ENCODE data around the gene NAV2.

The NAV2 gene

GRCh38 chr11:20161230-20161918 is 448.7 kb downstream of the NAV2 start:
- H3K4me3 ChIP-seq (ENCODE audit: control insufficient read depth, low read depth, low read length), result no peak overlapping the region
- no peak for DNase-seq (ENCODE audit: low read depth)
- TF ChIP-seq CTCF (conservative IDR thresholded peaks at IDR 0.05; ENCODE audit: control insufficient read depth, insufficient read depth, low read depth, low read length), result no peak

GRCh38 chr11:20161923-20162744 is 449.5 kb downstream of the NAV2 start:
- DNase-seq (ENCODE audit: low read depth), result no peak
- no peak overlapping the region for H3K4me3 ChIP-seq (ENCODE audit: control insufficient read depth, low read depth, low read length)
- TF ChIP-seq CTCF (conservative IDR thresholded peaks at IDR 0.05; ENCODE audit: control insufficient read depth, insufficient read depth, low read depth, low read length), result no peak

GRCh38 chr11:20162824-20163782 is 450.5 kb downstream of the NAV2 start:
- peak; percentile 36 for DNase-seq (ENCODE audit: low read depth)
- H3K4me3 ChIP-seq (ENCODE audit: control insufficient read depth, low read depth, low read length), result no peak overlapping the region
- TF ChIP-seq CTCF (conservative IDR thresholded peaks at IDR 0.05; ENCODE audit: control insufficient read depth, insufficient read depth, low read depth, low read length), result no peak

GRCh38 chr11:20163783-20164481 is 451.3 kb downstream of the NAV2 start:
- no peak overlapping the region for H3K4me3 ChIP-seq (ENCODE audit: control insufficient read depth, low read depth, low read length)

More at GRCh38 chr11:20163783-20164481, 451.3 kb downstream of the NAV2 start:
- no peak for DNase-seq (ENCODE audit: low read depth)
- no peak for TF ChIP-seq CTCF (conservative IDR thresholded peaks at IDR 0.05; ENCODE audit: control insufficient read depth, insufficient read depth, low read depth, low read length)
